ENCODE measurements around the gene MRPL53.

DNA sequence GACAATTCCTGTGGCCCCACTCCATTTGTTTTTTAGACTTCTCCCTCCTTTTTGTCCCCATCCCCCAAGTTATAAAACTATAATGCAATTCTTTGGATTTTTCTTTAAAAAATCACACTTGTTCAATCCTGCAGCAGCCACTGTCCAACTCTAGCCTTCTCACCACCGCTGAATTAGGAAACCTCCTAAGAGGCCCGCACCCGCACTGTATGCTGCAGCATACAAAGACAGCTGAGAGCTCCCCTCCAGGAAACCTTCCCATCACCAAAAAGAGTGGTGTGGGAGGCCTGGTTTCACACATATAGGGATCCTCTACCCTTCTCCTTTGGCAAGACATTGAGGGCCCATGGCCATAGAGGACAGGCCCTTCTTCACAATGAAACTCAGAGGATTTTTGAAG, 32.1 kb upstream of the MRPL53 start:
- TF ChIP-seq CTCF (IDR thresholded peaks at IDR 0.05) = no peak
- no peak for TF ChIP-seq POLR2AphosphoS5 (IDR thresholded peaks at IDR 0.05; ENCODE audit: low read depth, low read length)

Measured in Panc1 (cell line).